Measurements from ENCODE around the gene SWSAP1.

Gene SWSAP1

DNA sequence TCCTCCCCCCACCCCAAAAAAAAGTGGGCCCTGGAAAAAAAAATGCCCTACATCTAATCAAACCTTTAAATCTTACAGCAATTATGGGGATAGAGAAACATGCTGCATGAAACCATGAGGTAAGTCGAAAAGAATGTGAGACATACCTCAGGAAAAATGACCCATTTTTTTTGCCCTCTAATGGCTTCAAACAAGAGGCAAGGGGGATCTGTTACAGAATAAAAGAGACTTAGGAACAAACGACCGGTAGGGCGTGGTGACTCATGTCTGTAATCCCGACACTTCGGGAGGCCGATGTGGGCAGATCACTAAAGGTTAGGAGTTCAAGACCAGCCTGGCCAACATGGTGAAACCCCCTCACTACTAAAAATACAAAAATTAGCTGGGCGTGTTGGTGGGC is 36.2 kb downstream of the SWSAP1 start:
- TF ChIP-seq EP300 (IDR thresholded peaks at IDR 0.05; ENCODE audit: borderline replicate concordance): peak; percentile 14; the same call in 1 of the 2 replicates
- TF ChIP-seq TCF12 (IDR thresholded peaks at IDR 0.05; ENCODE audit: low read depth): no peak
- TF ChIP-seq TEAD4 (IDR thresholded peaks at IDR 0.05): peak; percentile 59

DNA sequence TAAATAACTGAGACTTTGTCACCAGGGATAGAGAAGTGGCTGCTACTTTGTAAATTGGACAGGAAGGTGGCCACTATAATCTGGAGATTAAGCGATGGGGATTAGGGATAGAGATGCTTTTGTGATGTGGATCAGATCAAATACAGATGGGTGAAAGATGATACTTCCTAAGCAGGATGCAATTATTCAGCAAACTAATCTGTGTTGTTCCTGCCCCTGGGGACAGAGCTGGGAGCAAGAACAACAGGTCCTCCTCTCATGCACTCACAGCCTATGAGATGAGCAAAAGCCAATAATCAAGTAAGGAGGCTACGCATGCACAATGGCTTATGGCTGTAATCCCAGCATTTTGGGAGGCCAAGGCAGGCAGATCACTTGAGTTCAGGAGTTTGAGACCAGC is 40.1 kb downstream of the SWSAP1 start:
- TF ChIP-seq TCF12 (IDR thresholded peaks at IDR 0.05; ENCODE audit: low read depth) (no peak), ZBTB7A (IDR thresholded peaks at IDR 0.05; ENCODE audit: low read depth) (no peak), CEBPB (IDR thresholded peaks at IDR 0.05) (no peak), FOXM1 (IDR thresholded peaks at IDR 0.05; ENCODE audit: borderline replicate concordance, low read depth) (no peak), TAF1 (IDR thresholded peaks at IDR 0.05; ENCODE audit: low read depth) (no peak), YY1 (IDR thresholded peaks at IDR 0.05; ENCODE audit: low read depth) (no peak), NFIC (IDR thresholded peaks at IDR 0.05) (no peak), EP300 (IDR thresholded peaks at IDR 0.05; ENCODE audit: borderline replicate concordance) (no peak), RAD21 (IDR thresholded peaks at IDR 0.05; ENCODE audit: low read depth) (no peak), CREB1 (IDR thresholded peaks at IDR 0.05; ENCODE audit: low read depth) (no peak), EGR1 (IDR thresholded peaks at IDR 0.05) (no peak), TEAD4 (IDR thresholded peaks at IDR 0.05) (no peak)
- TF ChIP-seq, protein P1, sequence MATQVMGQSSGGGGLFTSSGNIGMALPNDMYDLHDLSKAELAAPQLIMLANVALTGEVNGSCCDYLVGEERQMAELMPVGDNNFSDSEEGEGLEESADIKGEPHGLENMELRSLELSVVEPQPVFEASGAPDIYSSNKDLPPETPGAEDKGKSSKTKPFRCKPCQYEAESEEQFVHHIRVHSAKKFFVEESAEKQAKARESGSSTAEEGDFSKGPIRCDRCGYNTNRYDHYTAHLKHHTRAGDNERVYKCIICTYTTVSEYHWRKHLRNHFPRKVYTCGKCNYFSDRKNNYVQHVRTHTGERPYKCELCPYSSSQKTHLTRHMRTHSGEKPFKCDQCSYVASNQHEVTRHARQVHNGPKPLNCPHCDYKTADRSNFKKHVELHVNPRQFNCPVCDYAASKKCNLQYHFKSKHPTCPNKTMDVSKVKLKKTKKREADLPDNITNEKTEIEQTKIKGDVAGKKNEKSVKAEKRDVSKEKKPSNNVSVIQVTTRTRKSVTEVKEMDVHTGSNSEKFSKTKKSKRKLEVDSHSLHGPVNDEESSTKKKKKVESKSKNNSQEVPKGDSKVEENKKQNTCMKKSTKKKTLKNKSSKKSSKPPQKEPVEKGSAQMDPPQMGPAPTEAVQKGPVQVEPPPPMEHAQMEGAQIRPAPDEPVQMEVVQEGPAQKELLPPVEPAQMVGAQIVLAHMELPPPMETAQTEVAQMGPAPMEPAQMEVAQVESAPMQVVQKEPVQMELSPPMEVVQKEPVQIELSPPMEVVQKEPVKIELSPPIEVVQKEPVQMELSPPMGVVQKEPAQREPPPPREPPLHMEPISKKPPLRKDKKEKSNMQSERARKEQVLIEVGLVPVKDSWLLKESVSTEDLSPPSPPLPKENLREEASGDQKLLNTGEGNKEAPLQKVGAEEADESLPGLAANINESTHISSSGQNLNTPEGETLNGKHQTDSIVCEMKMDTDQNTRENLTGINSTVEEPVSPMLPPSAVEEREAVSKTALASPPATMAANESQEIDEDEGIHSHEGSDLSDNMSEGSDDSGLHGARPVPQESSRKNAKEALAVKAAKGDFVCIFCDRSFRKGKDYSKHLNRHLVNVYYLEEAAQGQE (IDR thresholded peaks at IDR 0.05; ENCODE audit: low read depth): no peak
- TF ChIP-seq, protein P2, sequence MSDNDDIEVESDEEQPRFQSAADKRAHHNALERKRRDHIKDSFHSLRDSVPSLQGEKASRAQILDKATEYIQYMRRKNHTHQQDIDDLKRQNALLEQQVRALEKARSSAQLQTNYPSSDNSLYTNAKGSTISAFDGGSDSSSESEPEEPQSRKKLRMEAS (IDR thresholded peaks at IDR 0.05): no peak
- TF ChIP-seq, protein P3, sequence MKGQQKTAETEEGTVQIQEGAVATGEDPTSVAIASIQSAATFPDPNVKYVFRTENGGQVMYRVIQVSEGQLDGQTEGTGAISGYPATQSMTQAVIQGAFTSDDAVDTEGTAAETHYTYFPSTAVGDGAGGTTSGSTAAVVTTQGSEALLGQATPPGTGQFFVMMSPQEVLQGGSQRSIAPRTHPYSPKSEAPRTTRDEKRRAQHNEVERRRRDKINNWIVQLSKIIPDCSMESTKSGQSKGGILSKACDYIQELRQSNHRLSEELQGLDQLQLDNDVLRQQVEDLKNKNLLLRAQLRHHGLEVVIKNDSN (IDR thresholded peaks at IDR 0.05): no peak

DNA sequence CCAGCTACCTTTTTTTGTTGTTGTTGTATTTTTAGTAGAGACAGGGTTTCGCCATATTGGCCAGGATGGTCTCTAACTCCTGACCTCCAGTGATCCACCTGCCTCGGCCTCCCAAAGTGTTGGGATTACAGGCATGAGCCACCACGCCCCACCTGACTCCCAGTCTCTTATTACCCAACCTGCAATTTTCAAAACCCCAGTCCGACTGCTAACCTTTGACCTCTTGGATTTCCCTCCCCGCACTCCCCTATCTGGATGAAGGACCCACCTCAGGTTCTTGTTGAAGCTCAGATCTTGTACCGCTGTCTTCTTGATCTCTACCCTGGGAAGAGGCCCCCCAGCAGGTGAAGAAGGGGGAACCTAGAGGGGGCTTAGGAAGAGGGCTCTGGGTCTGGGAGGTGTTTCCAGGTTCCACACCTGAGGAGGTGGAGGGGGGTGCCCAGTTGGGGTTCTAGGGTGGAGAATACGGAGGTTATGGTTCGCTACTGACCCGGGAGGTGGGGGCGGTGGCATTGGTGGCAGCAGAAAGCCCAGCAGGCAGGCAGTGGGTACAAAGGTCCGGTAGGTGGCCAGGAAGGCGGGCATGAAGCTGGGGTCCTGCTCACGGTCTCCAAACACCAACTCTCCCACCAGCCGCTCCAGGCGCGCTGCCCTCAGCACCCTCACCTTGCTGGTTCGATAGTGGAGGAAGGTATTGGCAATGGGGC is 42.0 kb downstream of the SWSAP1 start:
- TF ChIP-seq, protein P3 (IDR thresholded peaks at IDR 0.05): no peak
- TF ChIP-seq TEAD4 (IDR thresholded peaks at IDR 0.05) (no peak), NFIC (IDR thresholded peaks at IDR 0.05) (no peak), TCF12 (IDR thresholded peaks at IDR 0.05; ENCODE audit: low read depth) (no peak), ZBTB7A (IDR thresholded peaks at IDR 0.05; ENCODE audit: low read depth) (no peak), EGR1 (IDR thresholded peaks at IDR 0.05) (no peak), CREB1 (IDR thresholded peaks at IDR 0.05; ENCODE audit: low read depth) (no peak), EP300 (IDR thresholded peaks at IDR 0.05; ENCODE audit: borderline replicate concordance) (no peak), RAD21 (IDR thresholded peaks at IDR 0.05; ENCODE audit: low read depth) (no peak), FOXM1 (IDR thresholded peaks at IDR 0.05; ENCODE audit: borderline replicate concordance, low read depth) (no peak), YY1 (IDR thresholded peaks at IDR 0.05; ENCODE audit: low read depth) (no peak), TAF1 (IDR thresholded peaks at IDR 0.05; ENCODE audit: low read depth) (no peak), CEBPB (IDR thresholded peaks at IDR 0.05) (no peak)
- TF ChIP-seq, protein P1 (IDR thresholded peaks at IDR 0.05; ENCODE audit: low read depth): no peak
- TF ChIP-seq, protein P2 (IDR thresholded peaks at IDR 0.05): no peak

DNA sequence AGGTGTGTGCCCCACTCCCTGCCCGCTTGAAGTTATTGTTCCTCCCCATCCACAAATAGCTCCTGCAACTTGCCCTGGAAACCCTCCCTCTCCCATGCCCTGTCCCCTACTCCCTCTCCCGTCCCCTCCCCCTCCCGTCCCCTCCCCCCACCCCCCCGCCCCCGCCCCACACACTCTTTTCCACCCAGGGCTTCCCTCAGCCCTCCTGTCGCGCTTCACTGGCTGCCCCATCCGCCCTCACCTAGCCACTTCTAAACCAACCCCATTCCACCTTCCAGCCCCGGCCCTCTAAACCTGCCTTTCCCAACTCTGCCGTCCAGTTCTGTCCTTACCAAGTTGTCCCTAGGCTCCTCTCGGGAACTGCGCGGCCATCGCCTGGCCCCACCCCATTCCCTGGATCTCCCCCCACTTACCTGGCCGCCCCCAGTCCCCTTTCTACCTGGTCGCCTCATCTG is 43.7 kb downstream of the SWSAP1 start:
- TF ChIP-seq CEBPB (IDR thresholded peaks at IDR 0.05): no peak
- TF ChIP-seq FOXM1 (IDR thresholded peaks at IDR 0.05; ENCODE audit: borderline replicate concordance, low read depth): no peak
- peak; percentile 20; the same call in 1 of the 2 replicates for TF ChIP-seq TAF1 (IDR thresholded peaks at IDR 0.05; ENCODE audit: low read depth)
- TF ChIP-seq TEAD4 (IDR thresholded peaks at IDR 0.05): no peak
- TF ChIP-seq ZBTB7A (IDR thresholded peaks at IDR 0.05; ENCODE audit: low read depth): no peak
- 0 out of 2 replicates have a peak, but pooled peaks have one; percentile 39 for TF ChIP-seq EGR1 (IDR thresholded peaks at IDR 0.05)
- TF ChIP-seq NFIC (IDR thresholded peaks at IDR 0.05): no peak
- TF ChIP-seq CREB1 (IDR thresholded peaks at IDR 0.05; ENCODE audit: low read depth): no peak

DNA sequence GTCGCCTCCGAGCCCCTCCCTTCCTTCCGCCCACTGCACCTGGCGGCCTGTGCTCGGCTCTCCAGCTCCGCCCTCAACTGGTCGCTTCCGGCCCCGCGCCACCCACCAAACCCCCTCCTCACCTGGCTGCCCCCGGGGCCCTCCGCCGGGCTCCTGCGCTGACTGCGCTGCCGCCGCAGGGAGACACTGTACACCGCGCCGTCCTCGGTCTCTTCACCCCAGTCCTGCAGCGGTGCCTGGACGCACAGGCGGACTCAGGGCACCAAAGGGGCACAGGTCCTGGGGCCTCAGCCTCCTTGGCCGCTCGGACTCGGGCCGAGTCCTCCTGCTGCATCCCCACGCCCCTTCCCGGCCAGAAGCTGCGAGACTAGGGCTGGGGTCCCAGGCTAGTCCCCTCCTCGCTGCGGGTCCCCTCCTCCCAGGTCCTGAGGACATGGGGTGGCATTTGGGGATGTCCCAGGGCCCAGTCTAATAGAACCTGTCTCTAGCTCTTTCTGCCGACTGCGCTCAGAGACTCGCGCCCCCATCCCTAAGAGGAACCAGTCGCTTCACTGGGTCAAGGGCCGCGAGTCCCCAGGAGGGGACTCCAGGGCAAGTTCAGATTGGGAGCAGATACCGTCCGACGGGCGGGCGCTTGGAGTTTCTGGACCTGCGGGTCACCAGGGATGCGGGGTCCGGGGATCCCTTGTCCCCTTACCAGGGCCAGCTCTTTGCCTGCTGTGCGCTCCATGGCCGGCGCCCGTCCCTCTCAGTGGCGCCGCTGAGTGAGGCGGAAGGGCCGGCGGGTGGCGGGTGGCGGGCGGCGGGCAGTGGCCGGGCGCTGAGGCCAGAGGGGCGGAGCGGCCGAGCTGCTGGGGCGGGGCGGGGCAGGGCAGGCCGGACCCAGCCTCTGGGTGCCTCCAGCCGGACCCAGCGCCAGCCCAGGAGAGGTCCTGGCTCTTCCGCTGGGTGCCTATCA is 44.4 kb downstream of the SWSAP1 start, which contains the start of gene RGL3:
Gene RGL3 (minus strand): TSS at position 766 of the 958 bp plus-strand sequence. CDS start 36 bp downstream, at position 730.
- TF ChIP-seq, protein P1 (IDR thresholded peaks at IDR 0.05; ENCODE audit: low read depth): no peak
- TF ChIP-seq FOXM1 (IDR thresholded peaks at IDR 0.05; ENCODE audit: borderline replicate concordance, low read depth): no peak
- TF ChIP-seq ZBTB7A (IDR thresholded peaks at IDR 0.05; ENCODE audit: low read depth): peak; percentile 99
- no peak for TF ChIP-seq RAD21 (IDR thresholded peaks at IDR 0.05; ENCODE audit: low read depth)
- TF ChIP-seq CREB1 (IDR thresholded peaks at IDR 0.05; ENCODE audit: low read depth): no peak
- no peak for TF ChIP-seq TEAD4 (IDR thresholded peaks at IDR 0.05)
- TF ChIP-seq, protein P2 (IDR thresholded peaks at IDR 0.05): peak; percentile 32; the same call in 1 of the 2 replicates
- no peak for TF ChIP-seq EP300 (IDR thresholded peaks at IDR 0.05; ENCODE audit: borderline replicate concordance)
- peak; percentile 24; the same call in 1 of the 2 replicates for TF ChIP-seq TCF12 (IDR thresholded peaks at IDR 0.05; ENCODE audit: low read depth)
- TF ChIP-seq TAF1 (IDR thresholded peaks at IDR 0.05; ENCODE audit: low read depth): 0 out of 2 replicates have a peak, but pooled peaks have one; percentile 2
- TF ChIP-seq, protein P3 (IDR thresholded peaks at IDR 0.05): no peak
- TF ChIP-seq NFIC (IDR thresholded peaks at IDR 0.05): no peak
- TF ChIP-seq YY1 (IDR thresholded peaks at IDR 0.05; ENCODE audit: low read depth): 0 out of 2 replicates have a peak, but pooled peaks have one; percentile 29
